ENCODE data around the gene CLCN6.

The CLCN6 gene

DNA sequence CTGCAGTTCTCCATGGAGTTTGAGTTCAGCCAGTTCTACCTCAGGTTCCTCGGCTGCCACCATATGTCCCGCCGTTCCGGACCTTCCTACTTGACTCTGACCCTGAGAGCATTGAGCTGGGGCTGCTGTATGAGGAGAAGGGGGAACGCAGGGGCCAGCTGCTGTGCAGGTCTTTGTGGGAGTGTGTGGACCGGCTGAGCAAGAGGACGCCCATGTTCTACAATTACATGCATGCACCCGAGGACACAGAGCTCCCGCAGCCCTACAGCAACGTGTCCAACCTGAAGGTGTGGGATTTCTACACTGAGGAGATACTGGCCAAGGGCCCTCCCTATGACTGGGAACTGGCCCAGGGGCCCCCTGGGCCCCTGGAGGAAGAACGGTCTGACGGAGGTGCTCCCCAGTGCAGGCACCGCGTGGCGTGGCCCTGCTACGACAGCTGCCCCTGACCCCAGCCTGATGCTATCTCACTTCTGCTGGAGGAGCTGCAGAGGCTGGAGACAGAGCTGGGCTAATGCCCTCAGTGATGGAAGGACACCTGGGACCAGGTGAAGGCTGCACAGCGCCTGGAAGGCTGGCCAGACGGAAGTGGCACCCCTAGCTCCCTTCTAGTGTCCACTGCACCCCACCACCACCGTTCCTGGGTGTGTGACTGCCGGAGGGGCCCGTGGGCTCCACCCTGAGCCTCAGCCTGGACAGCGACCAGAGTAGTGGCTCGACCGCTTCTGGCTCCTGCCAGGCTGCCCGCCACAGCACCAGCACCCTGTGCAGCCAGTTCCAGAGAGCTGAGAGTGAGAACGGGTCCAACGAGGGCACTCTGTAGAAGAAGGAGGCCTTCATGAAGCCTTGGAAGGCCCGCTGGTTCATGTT lies 73.6 kb downstream of the CLCN6 start:
- DNase-seq (ENCODE audit: low read depth) = no peak

DNA sequence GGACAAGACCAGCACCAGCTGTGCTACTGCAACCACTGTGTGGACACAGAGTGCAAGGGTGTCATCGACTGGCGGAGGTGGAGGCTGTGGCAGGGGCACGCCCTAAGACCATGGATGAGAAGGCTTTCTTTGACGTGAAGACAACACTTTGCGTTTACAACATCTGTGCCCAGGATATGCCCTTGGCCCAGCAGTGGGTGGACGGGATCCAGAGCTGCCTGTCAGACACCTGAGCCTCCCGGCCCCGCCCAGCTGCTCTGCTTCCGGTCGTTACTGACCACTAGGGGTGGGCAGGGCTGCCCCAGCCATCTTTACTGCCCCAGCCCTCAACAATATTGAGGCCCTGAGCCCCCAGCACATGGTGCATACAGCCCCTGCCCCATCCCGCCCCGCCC lies 74.2 kb downstream of the CLCN6 start:
- DNase-seq (ENCODE audit: low read depth) = no peak

- DNase-seq (ENCODE audit: low read depth) = no peak
These were observed 75.1 kb downstream of the CLCN6 start for GRCh38 chr1:11880911-11881748.

- DNase-seq (ENCODE audit: low read depth) = no peak
These were observed 75.9 kb downstream of the CLCN6 start for GRCh38 chr1:11881749-11882441.

GRCh38 chr1:11882814-11883538 lies 77.0 kb downstream of the CLCN6 start:
- no peak for DNase-seq (ENCODE audit: low read depth)

DNA sequence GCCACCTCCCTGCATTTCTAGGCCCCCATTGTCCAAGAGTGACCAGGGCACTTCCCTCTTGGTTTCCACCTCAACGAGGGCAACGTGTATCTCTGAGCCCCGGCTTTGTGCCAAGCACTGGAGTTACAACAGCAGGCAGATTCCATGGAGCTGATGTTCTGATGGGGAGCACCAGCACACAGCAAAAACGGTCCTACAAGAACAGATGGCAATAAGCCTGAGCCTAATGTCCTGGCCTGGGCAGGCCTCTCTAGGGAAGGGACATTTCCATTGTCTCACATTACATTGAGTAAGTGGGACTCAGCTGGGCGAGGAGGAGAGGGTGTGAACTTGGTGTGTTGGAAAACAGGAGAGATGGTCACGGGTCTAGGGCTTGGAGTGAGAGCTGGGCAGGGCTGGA lies 79.9 kb downstream of the CLCN6 start:
- no peak for DNase-seq (ENCODE audit: low read depth)

GRCh38 chr1:11886986-11887665 lies 81.1 kb downstream of the CLCN6 start:
- no peak for DNase-seq (ENCODE audit: low read depth)

- no peak for DNase-seq (ENCODE audit: low read depth)
These were observed 81.6 kb downstream of the CLCN6 start for GRCh38 chr1:11887666-11888007.

DNA sequence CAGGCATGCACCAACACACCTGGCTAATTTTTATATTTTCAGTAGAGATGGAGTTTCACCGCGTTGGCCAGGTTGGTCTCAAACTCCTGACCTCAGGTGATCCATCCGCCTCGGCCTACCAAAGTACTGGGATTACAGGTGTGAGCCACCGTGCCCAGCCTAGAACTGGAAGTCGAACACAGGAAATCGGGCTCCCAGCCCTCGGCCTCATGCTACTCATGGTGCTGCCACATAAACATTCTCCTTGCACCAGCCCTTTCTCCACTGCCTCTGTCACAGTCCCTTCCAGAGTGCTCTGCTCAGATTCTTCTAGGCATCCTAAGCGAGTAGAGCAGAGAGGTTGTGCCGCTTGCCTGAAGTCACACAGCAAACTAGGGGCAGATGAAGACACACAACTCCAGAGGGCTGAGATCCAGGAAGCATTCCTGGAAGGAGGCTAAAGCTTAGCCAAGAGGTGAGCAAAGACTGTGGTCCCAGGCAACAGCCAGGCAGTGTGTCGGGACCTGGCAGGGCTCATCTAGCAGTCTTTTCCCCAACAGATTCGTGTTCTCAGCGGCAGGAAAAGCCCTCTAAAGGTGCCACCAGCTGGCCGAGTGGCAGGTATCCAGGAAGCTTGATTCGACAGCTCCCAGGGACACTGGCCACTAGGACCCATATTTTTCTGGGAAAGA lies 82.3 kb downstream of the CLCN6 start:
- no peak for DNase-seq (ENCODE audit: low read depth)

- no peak for DNase-seq (ENCODE audit: low read depth)
These were observed 82.9 kb downstream of the CLCN6 start for GRCh38 chr1:11888877-11889208.

- no peak for DNase-seq (ENCODE audit: low read depth)
These were observed 85.6 kb downstream of the CLCN6 start for GRCh38 chr1:11891433-11892186.
